WTC11 (cell line): ENCODE data around the gene LPIN2.

Experiments
- CTCF ChIP-seq: fragments of 200-600 bp; IDR thresholded peaks from 2 replicates; pipeline ENCODE4 v1.8.0; 2022; ENCODE audit warnings: antibody characterized with exemption
- ELF4 ChIP-seq: sonication (generic); formaldehyde crosslinking; IDR thresholded peaks from 2 replicates; pipeline ENCODE4 v1.8.1; 2022; ENCODE audit warnings: low read depth, mild to moderate bottlenecking, moderate library complexity, missing genetic modification reagents
- FOXJ3 ChIP-seq: sonication (generic); formaldehyde crosslinking; IDR thresholded peaks from 2 replicates; pipeline ENCODE4 v1.9.0; 2021; ENCODE audit warnings: missing genetic modification reagents, mild to moderate bottlenecking, borderline replicate concordance
- FOXK1 ChIP-seq: sonication (generic); formaldehyde crosslinking; IDR thresholded peaks from 2 replicates; pipeline ENCODE4 v1.8.0; 2022; ENCODE audit warnings: mild to moderate bottlenecking, moderate library complexity, missing genetic modification reagents
- MLX ChIP-seq: sonication (generic); formaldehyde crosslinking; IDR thresholded peaks from 2 replicates; pipeline ENCODE4 v1.8.1; 2023; ENCODE audit warnings: mild to moderate bottlenecking, missing genetic modification reagents, moderate library complexity
- SP1 ChIP-seq: sonication (generic); formaldehyde crosslinking; conservative IDR thresholded peaks from 2 replicates; pipeline ENCODE4 v1.8.1; 2022; ENCODE audit warnings: missing genetic modification reagents
- ZNF425 ChIP-seq: fragments of 250-450 bp; sonication (Bioruptor Pico); conservative IDR thresholded peaks from 2 replicates; pipeline ENCODE4 v1.9.0; 2021; ENCODE audit warnings: mild to moderate bottlenecking
- TF ChIP-seq, protein P1 (sequence below): sonication (generic); formaldehyde crosslinking; IDR thresholded peaks from 2 replicates; pipeline ENCODE4 v1.8.0; 2022; ENCODE audit warnings: mild to moderate bottlenecking, missing genetic modification reagents
- TF ChIP-seq, protein P2 (sequence below): fragments of 250-450 bp; sonication (Bioruptor Pico); IDR thresholded peaks from 2 replicates; pipeline ENCODE4 v1.9.0; 2021; ENCODE audit warnings: mild to moderate bottlenecking

DNA sequence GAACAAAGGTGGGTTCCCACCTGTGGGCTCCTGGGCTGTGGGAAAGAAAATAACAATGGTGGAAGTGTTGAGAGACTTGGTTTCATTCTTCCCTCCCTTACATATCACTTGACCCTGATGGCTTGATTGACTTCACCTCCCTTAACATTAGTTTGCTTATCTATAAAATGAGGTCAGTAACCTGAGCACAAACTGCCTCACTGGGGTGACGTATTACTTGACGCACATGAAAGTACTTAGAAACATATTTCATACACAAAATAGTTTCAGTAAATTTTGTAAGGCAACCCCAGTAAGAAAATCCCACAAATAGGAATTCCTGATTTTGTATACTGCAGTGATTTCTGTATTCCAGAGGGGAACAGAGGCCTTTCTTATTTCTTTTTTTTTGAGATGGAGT is 29.4 kb upstream of the LPIN2 start:
- TF ChIP-seq ZNF425 (no peak), CTCF (no peak), ELF4 (CRISPR knock-in tag) (no peak), FOXJ3 (CRISPR knock-in tag) (no peak), MLX (no peak), SP1 (CRISPR knock-in tag) (no peak), FOXK1 (no peak)
- TF ChIP-seq, protein P1, sequence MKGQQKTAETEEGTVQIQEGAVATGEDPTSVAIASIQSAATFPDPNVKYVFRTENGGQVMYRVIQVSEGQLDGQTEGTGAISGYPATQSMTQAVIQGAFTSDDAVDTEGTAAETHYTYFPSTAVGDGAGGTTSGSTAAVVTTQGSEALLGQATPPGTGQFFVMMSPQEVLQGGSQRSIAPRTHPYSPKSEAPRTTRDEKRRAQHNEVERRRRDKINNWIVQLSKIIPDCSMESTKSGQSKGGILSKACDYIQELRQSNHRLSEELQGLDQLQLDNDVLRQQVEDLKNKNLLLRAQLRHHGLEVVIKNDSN (CRISPR knock-in tag) = no peak
- TF ChIP-seq, protein P2, sequence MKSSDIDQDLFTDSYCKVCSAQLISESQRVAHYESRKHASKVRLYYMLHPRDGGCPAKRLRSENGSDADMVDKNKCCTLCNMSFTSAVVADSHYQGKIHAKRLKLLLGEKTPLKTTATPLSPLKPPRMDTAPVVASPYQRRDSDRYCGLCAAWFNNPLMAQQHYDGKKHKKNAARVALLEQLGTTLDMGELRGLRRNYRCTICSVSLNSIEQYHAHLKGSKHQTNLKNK (CRISPR knock-in tag) = no peak
